8988T (cell line): Measurements from ENCODE around the gene SPATA12.
A peak's percentile ranks its signal among the peaks of the same experiment; 100 is the strongest.
"Not testable (repeated sequence)": the region's sequence is repeated elsewhere in the genome, so short reads cannot be mapped to it uniquely, and the experiment has no call there.

Experiments used
- DNase-seq: peaks from one replicate; pipeline ENCODE4 v3.0.0; 2011

The SPATA12 gene

GRCh38 chr3:57053122-57053521, 7.3 kb upstream of the SPATA12 start:
- no peak for DNase-seq

GRCh38 chr3:57057351-57057750, 3.1 kb upstream of the SPATA12 start:
- no peak for DNase-seq

- DNase-seq: no peak
Observed at GRCh38 chr3:57059411-57059810, 1.1 kb upstream of the SPATA12 start.

- DNase-seq: no peak
Observed at GRCh38 chr3:57061556-57061955, 1.1 kb downstream of the SPATA12 start.

- DNase-seq: no peak
Observed at GRCh38 chr3:57062101-57062631, 1.7 kb downstream of the SPATA12 start.

- no peak for DNase-seq
Observed at GRCh38 chr3:57063032-57063431, 2.6 kb downstream of the SPATA12 start.

GRCh38 chr3:57064001-57064400, 3.5 kb downstream of the SPATA12 start:
- no peak for DNase-seq

- no peak for DNase-seq
Observed at GRCh38 chr3:57064572-57064971, 4.1 kb downstream of the SPATA12 start.

GRCh38 chr3:57065588-57065987, 5.1 kb downstream of the SPATA12 start:
- DNase-seq: no peak

GRCh38 chr3:57066471-57066870, 6.0 kb downstream of the SPATA12 start:
- no peak for DNase-seq

GRCh38 chr3:57068437-57069089, 8.1 kb downstream of the SPATA12 start:
- no peak for DNase-seq

GRCh38 chr3:57069503-57069902, 9.0 kb downstream of the SPATA12 start:
- DNase-seq: no peak

- no peak for DNase-seq
Observed at GRCh38 chr3:57073628-57074027, 13.2 kb downstream of the SPATA12 start.

- DNase-seq: no peak
Observed at GRCh38 chr3:57074135-57074534, 13.7 kb downstream of the SPATA12 start.

- no peak for DNase-seq
Observed at GRCh38 chr3:57076422-57076951, 16.0 kb downstream of the SPATA12 start.

- DNase-seq: no peak
Observed at GRCh38 chr3:57077630-57078343, 17.3 kb downstream of the SPATA12 start.

GRCh38 chr3:57078344-57078634, 17.8 kb downstream of the SPATA12 start:
- no peak for DNase-seq

- DNase-seq: peak; percentile 86
Observed at GRCh38 chr3:57078635-57079473, 18.4 kb downstream of the SPATA12 start.

- DNase-seq: no peak
Observed at GRCh38 chr3:57079474-57079831, 19.0 kb downstream of the SPATA12 start.

GRCh38 chr3:57080171-57080570, 19.7 kb downstream of the SPATA12 start:
- no peak for DNase-seq

GRCh38 chr3:57081173-57081572, 20.7 kb downstream of the SPATA12 start:
- DNase-seq: no peak

GRCh38 chr3:57082481-57082880, 22.0 kb downstream of the SPATA12 start:
- no peak for DNase-seq

- DNase-seq: not testable (repeated sequence)
Observed at GRCh38 chr3:57083266-57083995, 23.0 kb downstream of the SPATA12 start.
